WTC11 (cell line): ENCODE measurements around the gene NMT2. TPM values are rescaled to one million over a fixed set of nuclear protein-coding genes. Genes with fewer than 3 reads are reported as not detected.

ENCODE experiments used
- ATAC-seq: fragments of 200-7000 bp; cut with Tn5 transposase; 2 replicates; pipeline ENCODE4 v1.10.0; 2021; ENCODE audit warnings: mild to moderate bottlenecking, moderate library complexity
- CTCF ChIA-PET: fragments of 300-600 bp; sonication (Branson Sonifier 250); formaldehyde crosslinking; loops from one replicate; lab custom pipeline; 2021; ENCODE audit warnings: antibody characterized with exemption; lab: Charles Lee
- POLR2A ChIA-PET: fragments of 350-600 bp; sonication (Branson Sonifier 250); formaldehyde crosslinking; loops from one replicate; lab custom pipeline; 2021; ENCODE audit warnings: antibody characterized with exemption; lab: Charles Lee
- DNase-seq: peaks from one replicate; pipeline ENCODE4 v3.0.0; 2021; ENCODE audit warnings: low spot score
- H3K27ac Mint-ChIP-seq: 2 replicates; pipeline ENCODE4 v1.8.0; 2021; ENCODE audit warnings: mixed read lengths
- H3K27me3 Mint-ChIP-seq: 2 replicates; pipeline ENCODE4 v1.8.0; 2021; ENCODE audit warnings: low read depth, mild to moderate bottlenecking, moderate library complexity, mixed read lengths
- H3K36me3 Mint-ChIP-seq: 2 replicates; pipeline ENCODE4 v1.8.0; 2021; ENCODE audit warnings: mixed read lengths
- H3K4me1 Mint-ChIP-seq: 2 replicates; pipeline ENCODE4 v1.8.0; 2022; ENCODE audit warnings: mixed read lengths
- H3K4me3 Mint-ChIP-seq: 2 replicates; pipeline ENCODE4 v1.8.0; 2021; ENCODE audit warnings: mild to moderate bottlenecking, moderate library complexity, mixed read lengths
- H3K9me3 Mint-ChIP-seq: 2 replicates; pipeline ENCODE4 v1.8.0; 2021; ENCODE audit warnings: mixed read lengths
- GTF2I ChIP-seq: fragments of 250-450 bp; sonication (Bioruptor Pico); conservative IDR thresholded peaks from 2 replicates; pipeline ENCODE4 v1.4.0; 2021; ENCODE audit warnings: mild to moderate bottlenecking
- KAT7 ChIP-seq: sonication (generic); formaldehyde crosslinking; IDR thresholded peaks from 2 replicates; pipeline ENCODE4 v1.8.1; 2023; ENCODE audit warnings: missing genetic modification reagents, mild to moderate bottlenecking, borderline replicate concordance
- MXD4 ChIP-seq: fragments of 250-450 bp; sonication (Bioruptor Pico); IDR thresholded peaks from 2 replicates; pipeline ENCODE4 v1.8.0; 2021; ENCODE audit warnings: mild to moderate bottlenecking, moderate library complexity, borderline replicate concordance
- RORB ChIP-seq: fragments of 250-450 bp; sonication (Bioruptor Pico); IDR thresholded peaks from 2 replicates; pipeline ENCODE4 v1.9.0; 2021; ENCODE audit warnings: mild to moderate bottlenecking
- ZNF219 ChIP-seq: sonication (generic); formaldehyde crosslinking; IDR thresholded peaks from 2 replicates; pipeline ENCODE4 v1.8.0; 2023; ENCODE audit warnings: missing genetic modification reagents, mild to moderate bottlenecking, borderline replicate concordance
- total RNA-seq: library from RNA; stranded (reverse); gene quantifications from 3 replicates; pipeline ENCODE4 v1.2.3, GENCODE V29; 2021
- TF ChIP-seq, protein P1 (sequence below): sonication (generic); formaldehyde crosslinking; IDR thresholded peaks from 2 replicates; pipeline ENCODE4 v1.8.1; 2022; ENCODE audit warnings: missing genetic modification reagents, borderline replicate concordance
- TF ChIP-seq, protein P2 (sequence below): fragments of 250-450 bp; sonication (Bioruptor Pico); IDR thresholded peaks from 2 replicates; pipeline ENCODE4 v1.9.0; 2021; ENCODE audit warnings: mild to moderate bottlenecking
- TF ChIP-seq, protein P3 (sequence below): sonication (generic); formaldehyde crosslinking; IDR thresholded peaks from 2 replicates; pipeline ENCODE4 v1.8.1; 2022; ENCODE audit warnings: mild to moderate bottlenecking, moderate library complexity, missing genetic modification reagents
- TF ChIP-seq, protein P4 (sequence below): fragments of 250-450 bp; sonication (Bioruptor Pico); conservative IDR thresholded peaks from 2 replicates; pipeline ENCODE4 v1.9.0; 2021; ENCODE audit warnings: mild to moderate bottlenecking
- TF ChIP-seq, protein P5 (sequence below): sonication (generic); formaldehyde crosslinking; IDR thresholded peaks from 2 replicates; pipeline ENCODE4 v1.8.0; 2022; ENCODE audit warnings: mild to moderate bottlenecking, missing genetic modification reagents
- TF ChIP-seq, protein P6 (sequence below): sonication (generic); formaldehyde crosslinking; IDR thresholded peaks from 2 replicates; pipeline ENCODE4 v1.8.1; 2022; ENCODE audit warnings: low read depth, mild to moderate bottlenecking, moderate library complexity, missing genetic modification reagents, borderline replicate concordance
- TF ChIP-seq, protein P7 (sequence below): sonication (generic); formaldehyde crosslinking; IDR thresholded peaks from 2 replicates; pipeline ENCODE4 v1.8.1; 2022; ENCODE audit warnings: low read depth, missing genetic modification reagents, borderline replicate concordance
- TF ChIP-seq, protein P8 (sequence below): fragments of 250-450 bp; sonication (Bioruptor Pico); IDR thresholded peaks from 2 replicates; pipeline ENCODE4 v1.9.0; 2021; ENCODE audit warnings: mild to moderate bottlenecking, borderline replicate concordance

Gene NMT2
- total RNA-seq, 1 experiment from 2014 or later = 11.7 TPM

DNA sequence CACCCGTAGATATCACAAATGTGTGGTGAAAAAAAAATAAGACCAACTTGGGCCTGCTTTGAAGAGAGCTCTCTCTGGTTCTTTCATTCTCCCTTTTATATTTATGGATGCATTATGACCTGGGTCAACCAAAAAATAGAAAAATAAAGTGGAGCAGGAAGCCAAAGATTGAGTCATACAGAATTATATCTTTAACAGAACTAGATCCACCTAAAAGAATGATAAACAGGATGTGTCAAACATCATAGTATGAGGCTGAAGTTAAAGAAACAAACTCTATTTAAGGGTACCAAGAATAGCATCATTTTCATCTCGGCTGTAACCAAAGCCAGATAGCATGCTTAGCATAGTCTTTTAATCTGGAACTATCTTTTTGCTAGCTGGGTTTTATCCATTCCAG lies 28.8 kb upstream of the NMT2 start:
- Mint-ChIP-seq H3K36me3 (no peaks in the 10 kb centered on the region), H3K27me3 (no peaks in the 10 kb centered on the region), H3K4me1 (peaks cover 12% of the 10 kb centered on the region), H3K4me3 (no peak overlapping the region), H3K27ac (no peak overlapping the region), H3K9me3 (no peaks in the 10 kb centered on the region)
- TF ChIP-seq, protein P1, sequence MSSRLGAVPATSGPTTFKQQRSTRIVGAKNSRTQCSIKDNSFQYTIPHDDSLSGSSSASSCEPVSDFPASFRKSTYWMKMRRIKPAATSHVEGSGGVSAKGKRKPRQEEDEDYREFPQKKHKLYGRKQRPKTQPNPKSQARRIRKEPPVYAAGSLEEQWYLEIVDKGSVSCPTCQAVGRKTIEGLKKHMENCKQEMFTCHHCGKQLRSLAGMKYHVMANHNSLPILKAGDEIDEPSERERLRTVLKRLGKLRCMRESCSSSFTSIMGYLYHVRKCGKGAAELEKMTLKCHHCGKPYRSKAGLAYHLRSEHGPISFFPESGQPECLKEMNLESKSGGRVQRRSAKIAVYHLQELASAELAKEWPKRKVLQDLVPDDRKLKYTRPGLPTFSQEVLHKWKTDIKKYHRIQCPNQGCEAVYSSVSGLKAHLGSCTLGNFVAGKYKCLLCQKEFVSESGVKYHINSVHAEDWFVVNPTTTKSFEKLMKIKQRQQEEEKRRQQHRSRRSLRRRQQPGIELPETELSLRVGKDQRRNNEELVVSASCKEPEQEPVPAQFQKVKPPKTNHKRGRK (CRISPR knock-in tag) = no peak
- TF ChIP-seq KAT7 (CRISPR knock-in tag) (no peak), GTF2I (CRISPR knock-in tag) (no peak), RORB (no peak), MXD4 (CRISPR knock-in tag) (no peak), ZNF219 (CRISPR knock-in tag) (no peak)
- TF ChIP-seq, protein P2, sequence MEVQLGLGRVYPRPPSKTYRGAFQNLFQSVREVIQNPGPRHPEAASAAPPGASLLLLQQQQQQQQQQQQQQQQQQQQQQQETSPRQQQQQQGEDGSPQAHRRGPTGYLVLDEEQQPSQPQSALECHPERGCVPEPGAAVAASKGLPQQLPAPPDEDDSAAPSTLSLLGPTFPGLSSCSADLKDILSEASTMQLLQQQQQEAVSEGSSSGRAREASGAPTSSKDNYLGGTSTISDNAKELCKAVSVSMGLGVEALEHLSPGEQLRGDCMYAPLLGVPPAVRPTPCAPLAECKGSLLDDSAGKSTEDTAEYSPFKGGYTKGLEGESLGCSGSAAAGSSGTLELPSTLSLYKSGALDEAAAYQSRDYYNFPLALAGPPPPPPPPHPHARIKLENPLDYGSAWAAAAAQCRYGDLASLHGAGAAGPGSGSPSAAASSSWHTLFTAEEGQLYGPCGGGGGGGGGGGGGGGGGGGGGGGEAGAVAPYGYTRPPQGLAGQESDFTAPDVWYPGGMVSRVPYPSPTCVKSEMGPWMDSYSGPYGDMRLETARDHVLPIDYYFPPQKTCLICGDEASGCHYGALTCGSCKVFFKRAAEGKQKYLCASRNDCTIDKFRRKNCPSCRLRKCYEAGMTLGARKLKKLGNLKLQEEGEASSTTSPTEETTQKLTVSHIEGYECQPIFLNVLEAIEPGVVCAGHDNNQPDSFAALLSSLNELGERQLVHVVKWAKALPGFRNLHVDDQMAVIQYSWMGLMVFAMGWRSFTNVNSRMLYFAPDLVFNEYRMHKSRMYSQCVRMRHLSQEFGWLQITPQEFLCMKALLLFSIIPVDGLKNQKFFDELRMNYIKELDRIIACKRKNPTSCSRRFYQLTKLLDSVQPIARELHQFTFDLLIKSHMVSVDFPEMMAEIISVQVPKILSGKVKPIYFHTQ (CRISPR knock-in tag) = no peak
- TF ChIP-seq, protein P3, sequence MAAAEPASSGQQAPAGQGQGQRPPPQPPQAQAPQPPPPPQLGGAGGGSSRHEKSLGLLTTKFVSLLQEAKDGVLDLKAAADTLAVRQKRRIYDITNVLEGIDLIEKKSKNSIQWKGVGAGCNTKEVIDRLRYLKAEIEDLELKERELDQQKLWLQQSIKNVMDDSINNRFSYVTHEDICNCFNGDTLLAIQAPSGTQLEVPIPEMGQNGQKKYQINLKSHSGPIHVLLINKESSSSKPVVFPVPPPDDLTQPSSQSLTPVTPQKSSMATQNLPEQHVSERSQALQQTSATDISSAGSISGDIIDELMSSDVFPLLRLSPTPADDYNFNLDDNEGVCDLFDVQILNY (CRISPR knock-in tag) = no peak
- TF ChIP-seq, protein P4, sequence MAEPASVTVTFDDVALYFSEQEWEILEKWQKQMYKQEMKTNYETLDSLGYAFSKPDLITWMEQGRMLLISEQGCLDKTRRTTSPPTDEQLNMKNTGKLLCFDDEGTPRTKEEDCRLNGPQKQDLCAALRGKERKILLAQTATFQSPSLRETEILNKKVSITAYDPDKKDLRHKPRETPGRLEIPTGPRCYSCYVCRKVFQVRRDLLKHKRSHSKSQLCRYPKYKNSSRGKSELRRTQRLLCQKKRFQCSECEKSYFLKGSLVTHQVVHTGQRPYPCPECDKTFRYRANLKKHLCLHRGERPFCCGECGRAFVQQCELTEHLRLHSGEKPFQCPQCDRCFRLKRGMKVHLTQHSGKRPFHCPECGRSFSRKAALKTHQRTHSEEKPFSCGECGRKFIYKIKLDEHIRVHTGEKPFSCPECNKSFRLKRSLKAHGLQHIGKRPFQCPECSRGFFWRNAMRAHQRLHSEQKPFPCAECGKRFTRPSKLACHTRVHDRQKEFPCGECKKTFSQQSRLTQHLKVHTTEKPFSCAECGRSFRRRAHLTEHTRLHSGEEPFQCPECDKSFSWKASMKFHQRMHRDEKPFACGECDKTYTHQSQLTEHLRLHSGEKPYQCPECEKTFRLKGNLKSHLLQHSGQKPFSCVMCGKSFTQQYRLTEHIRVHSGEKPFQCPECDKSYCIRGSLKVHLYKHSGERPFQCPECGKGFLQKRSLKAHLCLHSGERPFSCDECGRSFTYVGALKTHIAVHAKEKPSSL (CRISPR knock-in tag) = no peak
- TF ChIP-seq, protein P5, sequence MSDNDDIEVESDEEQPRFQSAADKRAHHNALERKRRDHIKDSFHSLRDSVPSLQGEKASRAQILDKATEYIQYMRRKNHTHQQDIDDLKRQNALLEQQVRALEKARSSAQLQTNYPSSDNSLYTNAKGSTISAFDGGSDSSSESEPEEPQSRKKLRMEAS (CRISPR knock-in tag) = no peak
- TF ChIP-seq, protein P6, sequence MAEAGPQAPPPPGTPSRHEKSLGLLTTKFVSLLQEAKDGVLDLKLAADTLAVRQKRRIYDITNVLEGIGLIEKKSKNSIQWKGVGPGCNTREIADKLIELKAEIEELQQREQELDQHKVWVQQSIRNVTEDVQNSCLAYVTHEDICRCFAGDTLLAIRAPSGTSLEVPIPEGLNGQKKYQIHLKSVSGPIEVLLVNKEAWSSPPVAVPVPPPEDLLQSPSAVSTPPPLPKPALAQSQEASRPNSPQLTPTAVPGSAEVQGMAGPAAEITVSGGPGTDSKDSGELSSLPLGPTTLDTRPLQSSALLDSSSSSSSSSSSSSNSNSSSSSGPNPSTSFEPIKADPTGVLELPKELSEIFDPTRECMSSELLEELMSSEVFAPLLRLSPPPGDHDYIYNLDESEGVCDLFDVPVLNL (CRISPR knock-in tag) = no peak
- TF ChIP-seq, protein P7, sequence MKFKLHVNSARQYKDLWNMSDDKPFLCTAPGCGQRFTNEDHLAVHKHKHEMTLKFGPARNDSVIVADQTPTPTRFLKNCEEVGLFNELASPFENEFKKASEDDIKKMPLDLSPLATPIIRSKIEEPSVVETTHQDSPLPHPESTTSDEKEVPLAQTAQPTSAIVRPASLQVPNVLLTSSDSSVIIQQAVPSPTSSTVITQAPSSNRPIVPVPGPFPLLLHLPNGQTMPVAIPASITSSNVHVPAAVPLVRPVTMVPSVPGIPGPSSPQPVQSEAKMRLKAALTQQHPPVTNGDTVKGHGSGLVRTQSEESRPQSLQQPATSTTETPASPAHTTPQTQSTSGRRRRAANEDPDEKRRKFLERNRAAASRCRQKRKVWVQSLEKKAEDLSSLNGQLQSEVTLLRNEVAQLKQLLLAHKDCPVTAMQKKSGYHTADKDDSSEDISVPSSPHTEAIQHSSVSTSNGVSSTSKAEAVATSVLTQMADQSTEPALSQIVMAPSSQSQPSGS (CRISPR knock-in tag) = no peak
- TF ChIP-seq, protein P8, sequence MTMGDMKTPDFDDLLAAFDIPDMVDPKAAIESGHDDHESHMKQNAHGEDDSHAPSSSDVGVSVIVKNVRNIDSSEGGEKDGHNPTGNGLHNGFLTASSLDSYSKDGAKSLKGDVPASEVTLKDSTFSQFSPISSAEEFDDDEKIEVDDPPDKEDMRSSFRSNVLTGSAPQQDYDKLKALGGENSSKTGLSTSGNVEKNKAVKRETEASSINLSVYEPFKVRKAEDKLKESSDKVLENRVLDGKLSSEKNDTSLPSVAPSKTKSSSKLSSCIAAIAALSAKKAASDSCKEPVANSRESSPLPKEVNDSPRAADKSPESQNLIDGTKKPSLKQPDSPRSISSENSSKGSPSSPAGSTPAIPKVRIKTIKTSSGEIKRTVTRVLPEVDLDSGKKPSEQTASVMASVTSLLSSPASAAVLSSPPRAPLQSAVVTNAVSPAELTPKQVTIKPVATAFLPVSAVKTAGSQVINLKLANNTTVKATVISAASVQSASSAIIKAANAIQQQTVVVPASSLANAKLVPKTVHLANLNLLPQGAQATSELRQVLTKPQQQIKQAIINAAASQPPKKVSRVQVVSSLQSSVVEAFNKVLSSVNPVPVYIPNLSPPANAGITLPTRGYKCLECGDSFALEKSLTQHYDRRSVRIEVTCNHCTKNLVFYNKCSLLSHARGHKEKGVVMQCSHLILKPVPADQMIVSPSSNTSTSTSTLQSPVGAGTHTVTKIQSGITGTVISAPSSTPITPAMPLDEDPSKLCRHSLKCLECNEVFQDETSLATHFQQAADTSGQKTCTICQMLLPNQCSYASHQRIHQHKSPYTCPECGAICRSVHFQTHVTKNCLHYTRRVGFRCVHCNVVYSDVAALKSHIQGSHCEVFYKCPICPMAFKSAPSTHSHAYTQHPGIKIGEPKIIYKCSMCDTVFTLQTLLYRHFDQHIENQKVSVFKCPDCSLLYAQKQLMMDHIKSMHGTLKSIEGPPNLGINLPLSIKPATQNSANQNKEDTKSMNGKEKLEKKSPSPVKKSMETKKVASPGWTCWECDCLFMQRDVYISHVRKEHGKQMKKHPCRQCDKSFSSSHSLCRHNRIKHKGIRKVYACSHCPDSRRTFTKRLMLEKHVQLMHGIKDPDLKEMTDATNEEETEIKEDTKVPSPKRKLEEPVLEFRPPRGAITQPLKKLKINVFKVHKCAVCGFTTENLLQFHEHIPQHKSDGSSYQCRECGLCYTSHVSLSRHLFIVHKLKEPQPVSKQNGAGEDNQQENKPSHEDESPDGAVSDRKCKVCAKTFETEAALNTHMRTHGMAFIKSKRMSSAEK (CRISPR knock-in tag) = no peak
- ATAC-seq (no peak), DNase-seq (no peak)
- CTCF ChIA-PET = no interaction called here
- POLR2A ChIA-PET = no interaction called here
